Mesodermal cell (in vitro differentiated cells): Measurements from ENCODE around the gene FBXL7.

Experiments
- H3K27ac ChIP-seq: 2 replicates; pipeline ENCODE4 v1.7.0; 2013; ENCODE audit warnings: mild to moderate bottlenecking, low read depth, low read length, moderate library complexity; ENCODE audit not compliant: severe bottlenecking
- H3K36me3 ChIP-seq: 2 replicates; pipeline ENCODE4 v1.7.1; 2013; ENCODE audit warnings: mild to moderate bottlenecking, low read length, moderate library complexity; ENCODE audit not compliant: control insufficient read depth, insufficient read depth
- H3K4me1 ChIP-seq: one replicate; pipeline ENCODE4 v1.7.1; 2013; ENCODE audit warnings: mild to moderate bottlenecking, low read length; ENCODE audit not compliant: insufficient read depth, control insufficient read depth, poor library complexity, severe bottlenecking
- H3K4me3 ChIP-seq: 2 replicates; pipeline ENCODE4 v1.7.0; 2013; ENCODE audit warnings: low read length, control low read depth, mild to moderate bottlenecking; ENCODE audit not compliant: insufficient read depth, poor library complexity, severe bottlenecking; ENCODE audit errors: extremely low read depth
- H3K9me3 ChIP-seq: 2 replicates; pipeline ENCODE4 v1.7.1; 2013; ENCODE audit warnings: mild to moderate bottlenecking, low read length, moderate library complexity; ENCODE audit not compliant: control insufficient read depth
- WGBS, 2 experiments: methylation state at CpG; one replicate each; pipeline ENCODE4 v1.1.5; 2013; ENCODE audit warnings: missing lambda C conversion rate in 2 of 2; ENCODE audit not compliant: insufficient coverage in 2 of 2; 5-methylcytosine and 5-hydroxymethylcytosine counted together

The FBXL7 gene

GRCh38 chr5:15476977-15477376, 23.0 kb upstream of the FBXL7 start:
- WGBS, 2 experiments = 67 to 100% methylated on average over 1 of the region's 3 CpGs
- Histone ChIP-seq H3K4me3 (no peak overlapping the region), H3K27ac (no peak overlapping the region), H3K4me1 (no peaks in the 10 kb centered on the region), H3K9me3 (no peaks in the 10 kb centered on the region), H3K36me3 (no peaks in the 10 kb centered on the region)

- H3K27ac ChIP-seq = no peak overlapping the region
- 91 to 94% methylated on average over 2 of the region's 2 CpGs for WGBS, 2 experiments
- H3K4me1 ChIP-seq = no peaks in the 10 kb centered on the region
- no peaks in the 10 kb centered on the region for H3K36me3 ChIP-seq
- H3K4me3 ChIP-seq = no peak overlapping the region
- no peaks in the 10 kb centered on the region for H3K9me3 ChIP-seq
These were observed 19.5 kb upstream of the FBXL7 start for GRCh38 chr5:15480436-15480835.

- WGBS, 2 experiments = 100% methylated on average over 1 to 2 of the region's 4 CpGs
- Histone ChIP-seq H3K36me3 (no peaks in the 10 kb centered on the region), H3K4me3 (no peak overlapping the region), H3K4me1 (no peaks in the 10 kb centered on the region), H3K27ac (no peak overlapping the region), H3K9me3 (no peaks in the 10 kb centered on the region)
These were observed 16.5 kb upstream of the FBXL7 start for GRCh38 chr5:15483351-15484097.

GRCh38 chr5:15487228-15487627, 12.8 kb upstream of the FBXL7 start:
- Histone ChIP-seq H3K9me3 (no peaks in the 10 kb centered on the region), H3K4me3 (no peak overlapping the region), H3K4me1 (no peaks in the 10 kb centered on the region), H3K36me3 (no peaks in the 10 kb centered on the region), H3K27ac (no peak overlapping the region)
- 81 to 86% methylated on average over 2 of the region's 2 CpGs for WGBS, 2 experiments

- Histone ChIP-seq H3K27ac (no peak overlapping the region), H3K4me1 (no peaks in the 10 kb centered on the region), H3K4me3 (no peak overlapping the region), H3K36me3 (no peaks in the 10 kb centered on the region), H3K9me3 (no peaks in the 10 kb centered on the region)
- 84 to 91% methylated on average over 4 to 5 of the region's 5 CpGs for WGBS, 2 experiments
These were observed 10.3 kb upstream of the FBXL7 start for GRCh38 chr5:15489571-15490235.

- no peak overlapping the region for H3K27ac ChIP-seq
- H3K36me3 ChIP-seq = no peaks in the 10 kb centered on the region
- no peak overlapping the region for H3K4me3 ChIP-seq
- no peaks in the 10 kb centered on the region for H3K9me3 ChIP-seq
- no peaks in the 10 kb centered on the region for H3K4me1 ChIP-seq
- WGBS, 2 experiments = 100% methylated on average over 1 of the region's 1 CpG
These were observed 7.4 kb upstream of the FBXL7 start for GRCh38 chr5:15492545-15492944.

GRCh38 chr5:15493501-15493900, 6.5 kb upstream of the FBXL7 start:
- WGBS, 2 experiments = 85 to 92% methylated on average over 4 to 5 of the region's 5 CpGs
- H3K4me3 ChIP-seq = no peak overlapping the region
- no peaks in the 10 kb centered on the region for H3K36me3 ChIP-seq
- no peak overlapping the region for H3K27ac ChIP-seq
- H3K4me1 ChIP-seq = no peaks in the 10 kb centered on the region
- H3K9me3 ChIP-seq = no peaks in the 10 kb centered on the region

GRCh38 chr5:15495026-15495425, 5.0 kb upstream of the FBXL7 start:
- no peaks in the 10 kb centered on the region for H3K36me3 ChIP-seq
- no peaks in the 10 kb centered on the region for H3K4me1 ChIP-seq
- no peaks in the 10 kb centered on the region for H3K9me3 ChIP-seq
- no peak overlapping the region for H3K27ac ChIP-seq
- 60 to 93% methylated on average over 1 to 3 of the region's 6 CpGs for WGBS, 2 experiments
- H3K4me3 ChIP-seq = no peak overlapping the region

GRCh38 chr5:15496886-15497285, 3.1 kb upstream of the FBXL7 start:
- WGBS, 2 experiments = 92% methylated on average over 2 of the region's 3 CpGs; no CpG with 5 or more reads in 1 of the 2 experiments

GRCh38 chr5:15500325-15501001, 483 bp downstream of the FBXL7 start:
- H3K27ac ChIP-seq = peak overlapping the region; percentile 70
- 0% methylated on average over 34 to 51 of the region's 61 CpGs for WGBS, 2 experiments
- no peaks in the 10 kb centered on the region for H3K9me3 ChIP-seq
- H3K4me1 ChIP-seq = peaks cover 4% of the 10 kb centered on the region
- H3K4me3 ChIP-seq = peak overlapping the region; percentile 71
- H3K36me3 ChIP-seq = peaks cover 18% of the 10 kb centered on the region

More at GRCh38 chr5:15496886-15497285, 3.1 kb upstream of the FBXL7 start:
- Histone ChIP-seq H3K36me3 (no peaks in the 10 kb centered on the region), H3K27ac (no peak overlapping the region), H3K4me1 (peaks cover 1% of the 10 kb centered on the region), H3K9me3 (no peaks in the 10 kb centered on the region), H3K4me3 (no peak overlapping the region)
